C4-2B (cell line): ENCODE results near the gene PAQR9.

ENCODE experiments used
- CTCF ChIP-seq: fragments of 450-650 bp; conservative IDR thresholded peaks from 2 replicates; pipeline ENCODE4 v1.5.1; 2017; ENCODE audit warnings: mild to moderate bottlenecking
- ZFX ChIP-seq: fragments of 450-650 bp; IDR thresholded peaks from 2 replicates; pipeline ENCODE4 v1.6.1; 2017

GRCh38 chr3:142963234-142963515 lies 299 bp downstream of the PAQR9 start:
- TF ChIP-seq CTCF, result no peak
- TF ChIP-seq ZFX, result no peak
